Astrocyte of the spinal cord (primary cell): ENCODE measurements around the gene PCDHGB6.
A peak's percentile ranks its signal among the peaks of the same experiment; 100 is the strongest.

ENCODE experiments used
- DNase-seq: peaks from one replicate; pipeline ENCODE4 v3.0.0; 2011; ENCODE audit warnings: low read depth, low spot score
- H3K4me3 ChIP-seq: 2 replicates; pipeline ENCODE4 v1.5.1; 2011; ENCODE audit warnings: low read depth, mild to moderate bottlenecking, low read length, moderate library complexity
- CTCF ChIP-seq: IDR thresholded peaks from 2 replicates; pipeline ENCODE4 v1.5.1; 2012; ENCODE audit warnings: low read depth, mild to moderate bottlenecking, low read length, inconsistent platforms
- in situ Hi-C: cut with HindIII; loops from 2 replicates; pipeline ENCODE4 v1.10.0; 2017; ENCODE audit warnings: low sequenced_read_pairs

PCDHGB6 gene

DNA sequence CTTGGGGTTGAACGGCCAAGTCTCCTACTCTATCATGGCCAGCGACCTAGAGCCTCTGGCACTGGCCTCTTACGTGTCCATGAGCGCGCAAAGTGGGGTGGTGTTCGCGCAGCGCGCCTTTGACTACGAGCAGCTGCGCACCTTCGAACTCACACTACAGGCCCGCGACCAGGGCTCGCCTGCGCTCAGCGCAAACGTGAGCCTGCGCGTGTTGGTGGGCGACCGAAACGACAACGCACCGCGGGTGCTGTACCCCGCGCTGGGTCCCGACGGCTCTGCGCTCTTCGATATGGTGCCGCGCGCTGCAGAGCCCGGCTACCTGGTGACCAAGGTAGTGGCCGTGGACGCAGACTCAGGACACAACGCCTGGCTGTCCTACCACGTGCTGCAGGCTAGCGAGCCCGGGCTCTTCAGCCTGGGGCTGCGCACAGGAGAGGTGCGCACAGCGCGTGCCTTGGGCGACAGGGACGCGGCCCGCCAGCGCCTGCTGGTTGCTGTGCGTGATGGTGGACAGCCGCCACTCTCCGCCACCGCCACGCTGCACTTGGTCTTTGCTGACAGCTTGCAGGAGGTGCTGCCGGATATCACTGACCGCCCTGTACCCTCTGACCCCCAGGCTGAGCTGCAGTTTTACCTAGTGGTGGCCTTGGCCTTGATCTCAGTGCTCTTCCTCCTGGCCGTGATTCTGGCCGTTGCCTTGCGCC, 8.1 kb upstream of the PCDHGB6 start:
- DNase-seq = no peak
- H3K4me3 ChIP-seq = no peak overlapping the region
- no peak for TF ChIP-seq CTCF
- in situ Hi-C loops = no loop called here

DNA sequence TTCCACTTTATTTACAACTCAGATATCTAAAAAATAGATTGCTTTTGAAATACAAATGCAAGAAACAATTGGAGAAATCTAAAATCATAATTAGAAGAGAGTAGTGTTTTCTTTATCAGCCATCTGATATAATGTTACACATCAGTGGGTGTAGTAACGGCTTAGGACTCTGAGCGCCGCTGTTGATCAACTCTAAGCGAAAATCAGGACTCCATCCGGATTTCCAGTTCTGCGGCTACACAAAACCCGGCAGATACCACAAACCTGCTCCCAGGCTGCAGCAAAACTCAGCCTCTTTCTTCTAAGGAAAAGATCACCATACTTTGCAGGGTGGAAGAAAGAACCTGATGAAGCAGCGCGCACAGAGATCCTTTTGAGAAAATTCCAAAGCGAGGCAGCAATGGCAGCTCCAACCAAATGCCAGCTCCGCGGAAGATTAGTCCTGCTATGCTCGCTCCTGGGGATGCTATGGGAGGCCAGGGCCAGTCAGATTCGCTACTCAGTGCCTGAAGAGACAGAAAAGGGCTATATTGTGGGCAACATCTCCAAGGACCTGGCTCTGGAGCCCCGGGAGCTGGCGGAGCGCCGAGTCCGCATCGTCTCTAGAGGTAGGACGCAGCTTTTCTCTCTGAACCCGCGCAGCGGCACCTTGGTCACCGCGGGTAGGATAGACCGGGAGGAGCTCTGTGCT, 5.1 kb upstream of the PCDHGB6 start, which contains the start of gene PCDHGA9:
Gene PCDHGA9 (plus strand): TSS at position 226 of the 691 bp plus-strand sequence. CDS start 175 bp downstream, at position 401.
- TF ChIP-seq CTCF = peak; percentile 39
- in situ Hi-C loops = no loop called here
- peak; percentile 42 for DNase-seq
- H3K4me3 ChIP-seq = peak within 1 kb of the TSS; percentile 29

- DNase-seq = no peak
- in situ Hi-C loops = no loop called here
- no peak for TF ChIP-seq CTCF
- peak overlapping the region; percentile 29 for H3K4me3 ChIP-seq
These were observed 4.4 kb upstream of the PCDHGB6 start for GRCh38 chr5:141403387-141403786.

GRCh38 chr5:141409598-141410306, 1.9 kb downstream of the PCDHGB6 start:
- in situ Hi-C loops = no loop called here
- no peak for TF ChIP-seq CTCF
- no peak overlapping the region for H3K4me3 ChIP-seq
- no peak for DNase-seq

GRCh38 chr5:141411575-141411974, 3.8 kb downstream of the PCDHGB6 start:
- no peak for TF ChIP-seq CTCF
- no peak for DNase-seq
- H3K4me3 ChIP-seq = no peak overlapping the region
- in situ Hi-C loops = no loop called here

DNA sequence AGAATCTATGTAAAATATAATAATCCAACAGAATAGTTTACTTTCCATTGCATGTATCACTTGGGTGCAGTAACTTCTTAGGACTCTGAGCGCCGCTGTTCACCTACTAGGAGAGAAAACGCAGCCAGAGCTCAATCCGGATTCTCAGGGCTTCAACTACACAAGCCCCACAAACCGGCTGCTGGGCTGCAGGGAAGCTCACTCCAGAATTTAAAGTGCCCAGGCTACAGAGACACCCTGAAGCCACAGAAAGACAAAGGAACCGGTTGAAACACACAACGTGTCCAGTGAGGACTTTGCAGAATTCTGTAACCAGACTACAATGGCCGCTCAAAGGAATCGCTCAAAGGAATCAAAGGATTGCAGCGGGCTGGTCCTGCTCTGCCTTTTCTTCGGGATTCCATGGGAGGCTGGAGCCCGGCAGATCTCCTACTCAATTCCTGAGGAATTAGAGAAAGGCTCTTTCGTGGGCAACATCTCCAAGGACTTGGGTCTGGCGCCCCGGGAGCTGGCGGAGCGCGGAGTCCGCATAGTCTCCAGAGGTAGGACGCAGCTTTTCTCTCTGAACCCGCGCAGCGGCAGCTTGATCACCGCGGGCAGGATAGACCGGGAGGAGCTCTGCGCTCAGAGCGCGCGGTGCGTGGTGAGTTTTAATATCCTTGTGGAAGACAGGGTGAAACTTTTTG, 5.2 kb downstream of the PCDHGB6 start, which contains the start of gene PCDHGA10:
Gene PCDHGA10 (plus strand): TSS at position 134 of the 686 bp plus-strand sequence. CDS start 189 bp downstream, at position 323.
- in situ Hi-C loops = no loop called here
- DNase-seq = peak; percentile 76
- H3K4me3 ChIP-seq = peak within 1 kb of the TSS; percentile 43
- peak; percentile 77 for TF ChIP-seq CTCF
